Camera-type eye (tissue), 1 donor: ENCODE results near the gene CTNNA2. TPM values are rescaled to one million over a fixed set of nuclear protein-coding genes. Genes with fewer than 3 reads are reported as not detected.

Experiments
- total RNA-seq: library from RNA; depleted of rRNA; stranded (reverse); fragments of >200 nt; gene quantifications from one replicate; pipeline ENCODE4 v1.2.3, GENCODE V29; 2014

Gene CTNNA2
- 53.4 TPM for total RNA-seq

GRCh38 chr2:79512442-79513401 is at the start of gene CTNNA2:
CTNNA2 (plus strand) TSS chr2:79513051.

GRCh38 chr2:80303909-80304837 is 791.3 kb downstream of the CTNNA2 start, which contains the start of gene LRRTM1:
LRRTM1 (minus strand) TSS chr2:80304752; CDS start chr2:80303819, 933 bp downstream.

